H1 (cell line): ENCODE results near the gene HOXC5. TPM values are rescaled to one million over a fixed set of nuclear protein-coding genes. Genes with fewer than 3 reads are reported as not detected.

Source experiments
- CTCF ChIA-PET: fragments of 300-600 bp; sonication (Branson Sonifier 250); formaldehyde crosslinking; loops from one replicate; lab custom pipeline; 2021; ENCODE audit not compliant: partially characterized antibody; lab: Charles Lee
- POLR2A ChIA-PET: fragments of 300-600 bp; sonication (Branson Sonifier 250); formaldehyde crosslinking; loops from one replicate; lab custom pipeline; 2021; ENCODE audit warnings: inconsistent platforms; ENCODE audit not compliant: partially characterized antibody; lab: Charles Lee
- DNase-seq, 2 experiments: peaks; one replicate each; pipeline versions ENCODE4 v3.0.0 to v3.0.0-alpha.2; 2010 to 2022; ENCODE audit warnings: low spot score in 2 of 2, low read depth in 1 of 2, mixed read lengths in 1 of 2
- FAIRE-seq: peaks from 2 replicates; lab custom pipeline; 2011; peaks lifted over from hg19 to GRCh38; lab: Jason Lieb, UNC
- H2AFZ ChIP-seq: 2 replicates; pipeline ENCODE4 v1.8.1; 2012; ENCODE audit warnings: low read length, inconsistent platforms
- H2AK5ac ChIP-seq: 2 replicates; pipeline ENCODE4 v1.6.1; 2013; ENCODE audit warnings: low read depth, low read length
- H2BK120ac ChIP-seq: replicated peaks from 2 replicates; pipeline ENCODE3; 2013; ENCODE audit warnings: low read depth, low read length, inconsistent platforms
- H2BK12ac ChIP-seq: 2 replicates; pipeline ENCODE4 v1.6.1; 2013; ENCODE audit warnings: low read depth, low read length
- H2BK15ac ChIP-seq: 2 replicates; pipeline ENCODE4 v1.6.1; 2013; ENCODE audit warnings: low read length
- H2BK20ac ChIP-seq: 2 replicates; pipeline ENCODE4 v1.6.1; 2013; ENCODE audit warnings: low read length
- H2BK5ac ChIP-seq: 2 replicates; pipeline ENCODE4 v1.6.1; 2013; ENCODE audit warnings: low read depth, low read length
- H3K14ac ChIP-seq: 2 replicates; pipeline ENCODE4 v1.6.1; 2013; ENCODE audit warnings: inconsistent platforms; ENCODE audit not compliant: insufficient read length
- H3K18ac ChIP-seq: 2 replicates; pipeline ENCODE4 v1.6.1; 2013; ENCODE audit warnings: low read length; ENCODE audit errors: extremely low read depth
- H3K23ac ChIP-seq: 2 replicates; pipeline ENCODE4 v1.6.1; 2013; ENCODE audit warnings: inconsistent platforms; ENCODE audit not compliant: insufficient read length
- H3K23me2 ChIP-seq: 2 replicates; pipeline ENCODE4 v1.6.1; 2013; ENCODE audit warnings: low read depth, low read length
- H3K27ac ChIP-seq: 2 replicates; pipeline ENCODE4 v1.6.1; 2011; ENCODE audit warnings: low read depth, low read length, inconsistent platforms
- H3K27me3 ChIP-seq, 4 experiments: replicated peaks in 1 of 4; 1 replicate in 1 of 4; 2 replicates in 3 of 4; pipeline versions ENCODE4 v1.6.1 to v1.8.1; 2011 to 2013; ENCODE audit warnings: low read length in 3 of 4, mild to moderate bottlenecking in 3 of 4, inconsistent platforms in 2 of 4, mixed read lengths in 2 of 4, moderate library complexity in 1 of 4; ENCODE audit not compliant: control insufficient read depth in 3 of 4, insufficient read depth in 3 of 4; ENCODE audit errors: extremely low read depth in 1 of 4
- H3K36me3 ChIP-seq, 4 experiments: 2 replicates each; pipeline versions ENCODE4 v1.6.1 to v1.8.1; 2011 to 2013; ENCODE audit warnings: mild to moderate bottlenecking in 4 of 4, low read length in 3 of 4, moderate library complexity in 2 of 4, control low read depth in 1 of 4, inconsistent platforms in 1 of 4; ENCODE audit not compliant: insufficient read depth in 4 of 4, control insufficient read depth in 2 of 4
- H3K4ac ChIP-seq: replicated peaks from 2 replicates; pipeline ENCODE3; 2013; ENCODE audit warnings: low read length, low read depth, mixed read lengths, inconsistent platforms; ENCODE audit not compliant: insufficient read length
- H3K4me1 ChIP-seq, 4 experiments: replicated peaks in 1 of 4; 1 replicate in 1 of 4; 2 replicates in 3 of 4; pipeline versions ENCODE4 v1.6.1 to v1.8.1; 2011 to 2013; ENCODE audit warnings: low read length in 3 of 4, inconsistent platforms in 2 of 4, mixed read lengths in 1 of 4; ENCODE audit not compliant: insufficient read depth in 4 of 4, control insufficient read depth in 3 of 4
- H3K4me2 ChIP-seq, 2 experiments: 2 replicates each; pipeline versions ENCODE4 v1.6.1 to v1.8.1; 2011 to 2013; ENCODE audit warnings: low read depth in 2 of 2, low read length in 2 of 2, control low read depth in 1 of 2, inconsistent platforms in 1 of 2, mild to moderate bottlenecking in 1 of 2; ENCODE audit not compliant: insufficient read depth in 1 of 2
- H3K4me3 ChIP-seq, 4 experiments: fragments of 200-600, 300-600 bp in 1 of 4; sonication (generic), shearing (Covaris generic), sonication (Bioruptor Twin) in 1 of 4; 2 replicates each; pipeline versions ENCODE4 v1.5.1 to v1.8.1; 2011 to 2016; ENCODE audit warnings: low read length in 4 of 4, low read depth in 3 of 4, control low read depth in 2 of 4, inconsistent platforms in 2 of 4, mild to moderate bottlenecking in 2 of 4, mixed read lengths in 1 of 4, moderate library complexity in 1 of 4; ENCODE audit not compliant: insufficient read depth in 2 of 4; ENCODE audit errors: extremely low read depth in 1 of 4
- H3K56ac ChIP-seq: replicated peaks from 2 replicates; pipeline ENCODE3; 2013; ENCODE audit warnings: low read depth, mild to moderate bottlenecking, mixed read lengths, low read length, inconsistent platforms; ENCODE audit not compliant: insufficient read length
- H3K79me1 ChIP-seq: 2 replicates; pipeline ENCODE4 v1.6.1; 2013; ENCODE audit warnings: low read depth, low read length, control low read depth
- H3K79me2 ChIP-seq, 2 experiments: 2 replicates each; pipeline versions ENCODE4 v1.6.1 to v1.8.1; 2012 to 2013; ENCODE audit warnings: low read length in 2 of 2, mild to moderate bottlenecking in 2 of 2, inconsistent platforms in 1 of 2; ENCODE audit not compliant: insufficient read depth in 2 of 2, control insufficient read depth in 1 of 2
- H3K9ac ChIP-seq, 4 experiments: replicated peaks in 1 of 4; 1 replicate in 1 of 4; 2 replicates in 3 of 4; pipeline versions ENCODE4 v1.6.1 to v1.8.1; 2011 to 2013; ENCODE audit warnings: low read depth in 3 of 4, low read length in 3 of 4, control low read depth in 2 of 4, mild to moderate bottlenecking in 2 of 4, moderate library complexity in 2 of 4, inconsistent platforms in 1 of 4; ENCODE audit errors: extremely low read depth in 1 of 4
- H3K9me3 ChIP-seq, 2 experiments: 2 replicates each; pipeline versions ENCODE4 v1.6.1 to v1.8.1; 2012 to 2013; ENCODE audit warnings: mild to moderate bottlenecking in 2 of 2, moderate library complexity in 2 of 2, control low read depth in 1 of 2, inconsistent platforms in 1 of 2, low read depth in 1 of 2, low read length in 1 of 2, mixed read lengths in 1 of 2; ENCODE audit not compliant: insufficient read depth in 2 of 2
- H4K20me1 ChIP-seq, 2 experiments: replicated peaks in 1 of 2; 2 replicates each; pipeline versions ENCODE3 to v1.8.1; 2011 to 2013; ENCODE audit warnings: inconsistent platforms in 2 of 2, low read length in 2 of 2, mild to moderate bottlenecking in 1 of 2; ENCODE audit not compliant: insufficient read depth in 2 of 2, control insufficient read depth in 1 of 2
- H4K5ac ChIP-seq: 2 replicates; pipeline ENCODE4 v1.6.1; 2013; ENCODE audit warnings: low read length, low read depth, mixed read lengths, inconsistent platforms; ENCODE audit not compliant: insufficient read length
- H4K8ac ChIP-seq: 2 replicates; pipeline ENCODE4 v1.8.0; 2013; ENCODE audit warnings: mild to moderate bottlenecking, moderate library complexity, low read length, inconsistent platforms; ENCODE audit not compliant: insufficient read depth; ENCODE audit errors: extremely low read depth
- H4K91ac ChIP-seq: replicated peaks from 2 replicates; pipeline ENCODE3; 2013; ENCODE audit warnings: low read length, mixed read lengths, inconsistent platforms; ENCODE audit not compliant: insufficient read length
- BRCA1 ChIP-seq: IDR thresholded peaks from 2 replicates; pipeline ENCODE4 v1.6.1; 2012; ENCODE audit warnings: low read depth, low read length, improper control_type of control experiment
- CBX8 ChIP-seq: fragments of 300-800, 300-1000 bp; sonication (generic); IDR thresholded peaks from 2 replicates; pipeline ENCODE4 v1.7.1; 2016; ENCODE audit warnings: low read depth, low read length, borderline replicate concordance
- CTBP2 ChIP-seq: IDR thresholded peaks from 2 replicates; pipeline ENCODE4 v1.7.0; 2011; ENCODE audit warnings: borderline replicate concordance, mild to moderate bottlenecking, moderate library complexity, mixed read lengths, low read length; ENCODE audit not compliant: insufficient read depth, insufficient read length
- EZH2 ChIP-seq: fragments of 200-600 bp; sonication (generic); IDR thresholded peaks from 2 replicates; pipeline ENCODE4 v1.7.1; 2012; ENCODE audit warnings: low read depth, mild to moderate bottlenecking, moderate library complexity, low read length, inconsistent platforms; ENCODE audit not compliant: severe bottlenecking
- RXRA ChIP-seq: IDR thresholded peaks from 2 replicates; pipeline ENCODE4 v1.6.1; 2011; ENCODE audit warnings: low read depth, mild to moderate bottlenecking, low read length, moderate library complexity; ENCODE audit not compliant: insufficient read depth
- SUZ12 ChIP-seq: fragments of 200-600 bp; sonication (generic); IDR thresholded peaks from 2 replicates; pipeline ENCODE4 v1.6.1; 2012; ENCODE audit warnings: mild to moderate bottlenecking, inconsistent platforms, low read length, moderate library complexity, mixed read lengths
- TAF7 ChIP-seq: optimal IDR thresholded peaks from 2 replicates; pipeline ENCODE3; 2011; ENCODE audit warnings: low read depth, mild to moderate bottlenecking, inconsistent platforms, low read length, moderate library complexity, borderline replicate concordance
- WGBS, 2 experiments: shearing (Covaris generic) in 1 of 2; methylation state at CpG; one replicate each; pipeline versions ENCODE4 v1.1.6 to v1.1.7; 2013 to 2015; ENCODE audit warnings: low lambda C conversion rate in 2 of 2, mixed read lengths in 2 of 2, inconsistent platforms in 1 of 2, low coverage in 1 of 2, missing lambda C conversion rate in 1 of 2; ENCODE audit not compliant: insufficient replicate concordance in 2 of 2, insufficient coverage in 1 of 2, insufficient read length in 1 of 2; ENCODE audit errors: extremely low coverage in 1 of 2, missing lambda C conversion rate in 1 of 2; 5-methylcytosine and 5-hydroxymethylcytosine counted together
- polyA plus RNA-seq, 7 experiments: library from polyadenylated mRNA; depleted of rRNA in 3 of 7; stranded (reverse) in 5 of 7; unstranded in 2 of 7; fragments of >200 nt in 5 of 7; fragments of 200-250 nt in 2 of 7; gene quantifications; 1 replicate in 5 of 7; 2 replicates in 1 of 7; 4 replicates in 1 of 7; pipeline versions ENCODE4 v1.2.1 to v1.2.3, GENCODE V29; 2011 to 2013; ENCODE audit warnings: missing spikeins in 2 of 7, mixed read lengths in 2 of 7
- total RNA-seq: library from RNA; stranded (reverse); fragmentation: NEBNext Ultra II Directional; extraction: Animal tissue kit (Norgen Biotek cat#: 25700); gene quantifications from 2 replicates; pipeline ENCODE4 v1.2.1, GENCODE V29; 2021

The HOXC5 gene
- total and polyA plus RNA-seq, 2 of the 8 experiments (the other 6 are each of a cell fraction or from before 2014, with no cell fraction given) = not detected

GRCh38 chr12:53990311-53991076 lies 42.4 kb upstream of the HOXC5 start:
- no peak overlapping the region for H3K27ac ChIP-seq
- no peak overlapping the region; the same call in 1 of the 2 replicates for H2BK15ac ChIP-seq
- no peak overlapping the region for H2AK5ac ChIP-seq
- WGBS, 2 experiments = 21% methylated on average over 23 of the region's 27 CpGs; no CpG with 5 or more reads in 1 of the 2 experiments
- H3K36me3 ChIP-seq = peaks cover 0 to 15% (median 0%) of the 10 kb centered on the region in 4 experiments; a peak in 1 of 8 replicates
- H2BK5ac ChIP-seq = no peak overlapping the region
- peaks cover 98 to 100% (median 100%) of the 10 kb centered on the region in 4 experiments for H3K27me3 ChIP-seq
- FAIRE-seq = no peak
- peaks cover 19 to 41% of the 10 kb centered on the region in 2 experiments for H4K20me1 ChIP-seq
- no peak overlapping the region for H4K5ac ChIP-seq
- H3K4me1 ChIP-seq = peaks cover 0 to 13% (median 4%) of the 10 kb centered on the region in 4 experiments; a peak in 5 of 7 replicates
- H3K9me3 ChIP-seq = peaks cover 0 to 9% of the 10 kb centered on the region in 2 experiments; a peak in 1 of 4 replicates
- H4K8ac ChIP-seq = no peak overlapping the region
- ChIA-PET POLR2A (interaction anchor here (0.6 to 1.4 kb wide), 7 partner anchors 10 to 312 kb away, joined by 3 to 8 read pairs (median 4); partner anchors contain the start of genes HOXC8 and HOXC9), CTCF (interaction anchor here (0.5 to 4.3 kb wide), 25 partner anchors 9 to 826 kb away, joined by 3 to 30 read pairs (median 5); partner anchors contain the start of genes HOXC11, HOXC5 and HOXC9)
- H2BK12ac ChIP-seq = peak overlapping the region; percentile 84; the same call in 1 of the 2 replicates
- no peaks in the 10 kb centered on the region for H3K79me2 ChIP-seq
- no peak overlapping the region for H3K23ac ChIP-seq
- no peak overlapping the region for H3K4me2 ChIP-seq
- DNase-seq = no peak
- no peak overlapping the region for H2AFZ ChIP-seq
- H3K56ac ChIP-seq = no peak overlapping the region
- no peak overlapping the region for H2BK20ac ChIP-seq
- H3K23me2 ChIP-seq = no peaks in the 10 kb centered on the region; the same call in 1 of the 2 replicates
- H3K14ac ChIP-seq = no peak overlapping the region
- H3K4me3 ChIP-seq = no peak overlapping the region
- no peak overlapping the region for H4K91ac ChIP-seq
- H3K9ac ChIP-seq = no peak overlapping the region
- H2BK120ac ChIP-seq = no peak overlapping the region
- H3K18ac ChIP-seq = no peak overlapping the region
- TF ChIP-seq CBX8 (0 out of 2 replicates have a peak, but pooled peaks have one; percentile 49), TAF7 (no peak), EZH2 (peak; percentile 94), RXRA (no peak), BRCA1 (no peak), SUZ12 (peak; percentile 92), CTBP2 (peak; percentile 4)
- no peak overlapping the region for H3K4ac ChIP-seq
- no peaks in the 10 kb centered on the region for H3K79me1 ChIP-seq
